ENCODE results near the gene PCNA. TPM values are rescaled to one million over a fixed set of nuclear protein-coding genes. Genes with fewer than 3 reads are reported as not detected.

PCNA gene
- total and polyA plus RNA-seq, 10 of the 15 experiments (the other 5 are each of a cell fraction or from before 2014, with no cell fraction given), result 389 to 694 (median 540) TPM

GRCh38 chr20:5146871-5147592, 27.3 kb upstream of the PCNA start:
- intact Hi-C loops (cut with micrococcal nuclease; ENCODE audit: unreplicated experiment) (no loop called here), in situ Hi-C loops (cut with MboI) (no loop called here)
- Histone ChIP-seq H3K27me3 (replicated peaks in 1 of 2; ENCODE audit: control insufficient read depth in 2 of 2, insufficient read depth in 2 of 2, low read length in 1 of 2) (no peaks in the 10 kb centered on the region), H3K79me2 (ENCODE audit: control insufficient read depth, insufficient read depth, low read length) (peaks cover 25% of the 10 kb centered on the region), H4K20me1 (ENCODE audit: control insufficient read depth, insufficient read depth) (0 out of 2 replicates have a peak, but pooled peaks cover 4% of the 10 kb centered on the region), H3K4me3 (no peak overlapping the region), H3K27ac (ENCODE audit: control insufficient read depth, insufficient read depth) (peak overlapping the region; percentile 35; the same call in 1 of the 2 replicates), H3K4me2 (ENCODE audit: control insufficient read depth, insufficient read depth) (peak overlapping the region; percentile 51; the same call in 1 of the 2 replicates), H3K9ac (ENCODE audit: control insufficient read depth, insufficient read depth, low read length) (no peak overlapping the region), H3K36me3 (ENCODE audit: control insufficient read depth in 2 of 2, insufficient read depth in 2 of 2, low read length in 1 of 2) (peaks cover 0 to 2% of the 10 kb centered on the region in 2 experiments; a peak in 2 of 4 replicates), H2AFZ (ENCODE audit: control insufficient read depth, low read depth, low read length) (no peak overlapping the region), H3K9me3 (replicated peaks; ENCODE audit: control insufficient read depth, insufficient read depth, low read length) (no peaks in the 10 kb centered on the region), H3K4me1 (ENCODE audit: control insufficient read depth, insufficient read depth, low read length) (peaks cover 27% of the 10 kb centered on the region)
- 62% methylated on average over 2 of the region's 2 CpGs for WGBS (ENCODE audit: insufficient coverage, insufficient replicate concordance, low lambda C conversion rate, missing lambda C conversion rate)
- BruUV-seq (replicated peaks), result TSS peak; percentile 24
- TF ChIP-seq PML (IDR thresholded peaks at IDR 0.05; ENCODE audit: low read length), result no peak
- 0 out of 2 replicates have a peak, but pooled peaks have one; percentile 21 for TF ChIP-seq EED (IDR thresholded peaks at IDR 0.05; ENCODE audit: low read depth)
- RAD21 ChIA-PET (ENCODE audit: unreplicated experiment), result interaction anchor here (1.3 to 4.2 kb wide), 3 partner anchors 16 to 45 kb away, joined by 3 to 22 read pairs (median 10); partner anchors contain the start of gene CDS2
- POLR2A ChIA-PET, result interaction anchor here (0.8 to 1.2 kb wide), 4 partner anchors 10 to 24 kb away, joined by 3 read pairs; no protein-coding TSS in a partner anchor
- FAIRE-seq, result no peak
- SMC1A ChIA-PET (ENCODE audit: uncharacterized antibody, unreplicated experiment), result interaction anchor here (1.2 to 2.2 kb wide), 5 partner anchors 8 to 40 kb away, joined by 3 to 7 read pairs (median 4); no protein-coding TSS in a partner anchor
- DNase-seq (ENCODE audit: low read depth, low spot score), result no peak
- CTCF ChIA-PET, result interaction anchor here (1.1 to 4.2 kb wide), 7 partner anchors 16 to 76 kb away, joined by 3 to 18 read pairs (median 3); partner anchors contain the start of gene CDS2
- peak; percentile 41 for ATAC-seq

- 87% methylated on average over 6 of the region's 6 CpGs for WGBS (ENCODE audit: insufficient coverage, insufficient replicate concordance, low lambda C conversion rate, missing lambda C conversion rate)
- H2AFZ ChIP-seq (ENCODE audit: control insufficient read depth, low read depth, low read length), result no peak overlapping the region
- no peak overlapping the region for H3K27ac ChIP-seq (ENCODE audit: control insufficient read depth, insufficient read depth)
- H3K4me2 ChIP-seq (ENCODE audit: control insufficient read depth, insufficient read depth), result no peak overlapping the region
- H4K20me1 ChIP-seq (ENCODE audit: control insufficient read depth, insufficient read depth), result 0 out of 2 replicates have a peak, but pooled peaks cover 4% of the 10 kb centered on the region
- intact Hi-C loops (cut with micrococcal nuclease; ENCODE audit: unreplicated experiment) (no loop called here), in situ Hi-C loops (cut with MboI) (no loop called here)
- no peaks in the 10 kb centered on the region for H3K9me3 ChIP-seq (replicated peaks; ENCODE audit: control insufficient read depth, insufficient read depth, low read length)
- H3K4me3 ChIP-seq, result peak overlapping the region; percentile 21; the same call in 1 of the 2 replicates
- FAIRE-seq (no peak), DNase-seq (ENCODE audit: low read depth, low spot score) (no peak), ATAC-seq (no peak)
- no peaks in the 10 kb centered on the region for H3K27me3 ChIP-seq (replicated peaks in 1 of 2; ENCODE audit: control insufficient read depth in 2 of 2, insufficient read depth in 2 of 2, low read length in 1 of 2)
- H3K36me3 ChIP-seq (ENCODE audit: control insufficient read depth in 2 of 2, insufficient read depth in 2 of 2, low read length in 1 of 2), result peaks cover 0 to 2% of the 10 kb centered on the region in 2 experiments; a peak in 2 of 4 replicates
- H3K79me2 ChIP-seq (ENCODE audit: control insufficient read depth, insufficient read depth, low read length), result peaks cover 30% of the 10 kb centered on the region
- H3K9ac ChIP-seq (ENCODE audit: control insufficient read depth, insufficient read depth, low read length), result no peak overlapping the region
- RAD21 ChIA-PET (ENCODE audit: unreplicated experiment), result interaction anchor here (1.6 to 4.2 kb wide), 3 partner anchors 17 to 46 kb away, joined by 4 to 22 read pairs (median 10); partner anchors contain the start of gene CDS2
- H3K4me1 ChIP-seq (ENCODE audit: control insufficient read depth, insufficient read depth, low read length), result peaks cover 31% of the 10 kb centered on the region
- POLR2A ChIA-PET, result interaction anchor here (0.8 to 1.2 kb wide), 4 partner anchors 11 to 15 kb away, joined by 3 read pairs; no protein-coding TSS in a partner anchor
- BruUV-seq (replicated peaks), result no TSS peak
- CTCF ChIA-PET, result interaction anchor here (1.1 to 4.2 kb wide), 4 partner anchors 20 to 77 kb away, joined by 3 to 18 read pairs (median 4); partner anchors contain the start of gene CDS2
- SMC1A ChIA-PET (ENCODE audit: uncharacterized antibody, unreplicated experiment), result interaction anchor here (0.9 to 2.2 kb wide), 6 partner anchors 9 to 41 kb away, joined by 3 to 7 read pairs (median 4); no protein-coding TSS in a partner anchor
- TF ChIP-seq HDAC6 (IDR thresholded peaks at IDR 0.05; ENCODE audit: unreplicated experiment), result no peak
- TF ChIP-seq POU2F2 (IDR thresholded peaks at IDR 0.05; ENCODE audit: borderline replicate concordance, low read depth, low read length), result no peak
- no peak for TF ChIP-seq NR2C2 (IDR thresholded peaks at IDR 0.05; ENCODE audit: borderline replicate concordance, control insufficient read depth, insufficient read length, low read depth)
- TF ChIP-seq BACH1 (IDR thresholded peaks at IDR 0.05; ENCODE audit: borderline replicate concordance), result no peak
- TF ChIP-seq EZH2 (IDR thresholded peaks at IDR 0.05; ENCODE audit: borderline replicate concordance, control insufficient read depth, low read depth, low read length), result no peak
- TF ChIP-seq SMAD5 (IDR thresholded peaks at IDR 0.05; ENCODE audit: low read depth), result no peak
- no peak for TF ChIP-seq NFYB (IDR thresholded peaks at IDR 0.05; ENCODE audit: insufficient read depth, low read depth, low read length)
- TF ChIP-seq, protein P1, sequence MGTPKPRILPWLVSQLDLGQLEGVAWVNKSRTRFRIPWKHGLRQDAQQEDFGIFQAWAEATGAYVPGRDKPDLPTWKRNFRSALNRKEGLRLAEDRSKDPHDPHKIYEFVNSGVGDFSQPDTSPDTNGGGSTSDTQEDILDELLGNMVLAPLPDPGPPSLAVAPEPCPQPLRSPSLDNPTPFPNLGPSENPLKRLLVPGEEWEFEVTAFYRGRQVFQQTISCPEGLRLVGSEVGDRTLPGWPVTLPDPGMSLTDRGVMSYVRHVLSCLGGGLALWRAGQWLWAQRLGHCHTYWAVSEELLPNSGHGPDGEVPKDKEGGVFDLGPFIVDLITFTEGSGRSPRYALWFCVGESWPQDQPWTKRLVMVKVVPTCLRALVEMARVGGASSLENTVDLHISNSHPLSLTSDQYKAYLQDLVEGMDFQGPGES (IDR thresholded peaks at IDR 0.05), result no peak
- TF ChIP-seq ELK1 (IDR thresholded peaks at IDR 0.05; ENCODE audit: low read depth, low read length), result no peak
- TF ChIP-seq ZSCAN29 (IDR thresholded peaks at IDR 0.05), result no peak
These were observed 26.4 kb upstream of the PCNA start for GRCh38 chr20:5146099-5146668.
